ACC112 (cell line): ENCODE results near the gene EXD2.

Experiments
- H2AFZ ChIP-seq: fragments of 200-600 bp; sonication (generic); one replicate; pipeline ENCODE4 v1.6.0; 2017; ENCODE audit warnings: antibody characterized with exemption, low read length; ENCODE audit not compliant: unreplicated experiment
- H3K27ac ChIP-seq: fragments of 200-600 bp; sonication (generic); 2 replicates; pipeline ENCODE4 v1.5.1; 2014; ENCODE audit warnings: low read depth, mild to moderate bottlenecking, antibody characterized with exemption, low read length, moderate library complexity
- H3K27me3 ChIP-seq: fragments of 200-600 bp; sonication (generic); 2 replicates; pipeline ENCODE4 v1.6.1; 2014; ENCODE audit warnings: mild to moderate bottlenecking, antibody characterized with exemption, low read length, moderate library complexity, mixed read lengths; ENCODE audit not compliant: insufficient read depth
- H3K36me3 ChIP-seq: fragments of 200-600 bp; sonication (generic); 2 replicates; pipeline ENCODE4 v1.6.1; 2016; ENCODE audit warnings: mild to moderate bottlenecking, antibody characterized with exemption, low read length, moderate library complexity, mixed read lengths; ENCODE audit not compliant: insufficient read depth
- H3K4me1 ChIP-seq: fragments of 200-600 bp; sonication (generic); one replicate; pipeline ENCODE4 v1.6.1; 2016; ENCODE audit warnings: low read length, mixed read lengths; ENCODE audit not compliant: insufficient read depth, unreplicated experiment, control insufficient read depth
- H3K4me3 ChIP-seq: fragments of 200-600 bp; sonication (generic); 2 replicates; pipeline ENCODE4 v1.5.1; 2014; ENCODE audit warnings: mild to moderate bottlenecking, low read depth, low read length
- H3K79me2 ChIP-seq: fragments of 200-600 bp; sonication (generic); one replicate; pipeline ENCODE4 v1.6.0; 2016; ENCODE audit warnings: low read length; ENCODE audit not compliant: control insufficient read depth, unreplicated experiment, insufficient read depth

The EXD2 gene

DNA sequence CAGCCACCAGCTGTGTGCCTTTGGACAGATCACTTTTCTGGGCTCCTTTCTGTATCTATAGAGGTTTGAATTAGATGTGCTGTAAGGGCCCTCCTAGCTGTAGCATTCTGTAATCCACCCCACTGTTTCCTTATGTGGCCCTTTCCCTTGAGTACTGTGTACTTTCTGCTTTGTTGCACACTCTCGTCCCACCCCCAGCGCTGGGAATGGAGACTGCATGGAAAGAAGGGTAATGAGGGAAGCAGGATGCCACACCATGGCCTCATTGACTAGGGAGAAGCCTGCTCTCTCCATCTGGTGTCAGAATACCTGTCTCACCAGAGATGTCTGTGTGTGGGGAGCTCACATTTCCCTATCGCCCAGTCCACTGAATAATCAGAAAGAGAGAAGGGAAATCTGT lies 55.0 kb downstream of the EXD2 start:
- Histone ChIP-seq H3K27me3 (no peaks in the 10 kb centered on the region), H3K27ac (no peak overlapping the region), H3K4me1 (peaks cover 3% of the 10 kb centered on the region), H3K4me3 (no peak overlapping the region), H2AFZ (no peak overlapping the region), H3K79me2 (no peaks in the 10 kb centered on the region), H3K36me3 (no peaks in the 10 kb centered on the region)

DNA sequence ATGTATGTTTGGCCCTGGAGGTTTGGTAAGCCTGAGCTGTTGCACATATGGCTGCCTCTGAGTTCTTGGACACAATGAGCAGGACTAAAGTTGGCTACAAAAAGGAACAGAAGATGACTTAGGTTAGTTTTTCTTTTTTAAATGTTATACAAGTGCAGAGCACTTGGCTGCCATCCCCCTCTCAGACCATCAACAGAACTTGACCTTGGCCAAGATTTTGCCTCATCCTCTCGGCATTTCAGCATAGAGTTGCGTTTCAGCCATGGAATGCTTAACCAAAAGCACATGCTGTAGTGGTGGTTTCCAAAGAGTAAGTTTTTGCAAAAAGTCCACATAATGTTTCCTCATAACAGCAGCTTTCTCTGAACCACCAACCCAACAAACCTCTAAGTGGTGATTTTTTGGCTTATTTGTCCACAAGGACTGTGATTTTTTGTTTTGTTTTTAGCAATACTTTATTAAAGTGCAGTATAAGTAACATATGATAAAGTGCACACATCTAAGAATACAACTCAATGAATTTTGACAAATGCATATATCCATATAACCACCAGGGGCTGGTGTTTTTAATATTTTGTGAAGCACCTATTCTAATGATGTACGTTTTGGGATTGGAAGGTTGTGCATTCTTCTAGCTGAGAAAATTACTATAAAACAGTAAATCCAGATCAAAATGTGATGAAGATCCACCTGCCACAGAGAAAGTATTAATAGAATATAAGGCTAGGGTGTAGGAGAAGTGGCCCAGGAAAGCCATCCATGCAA lies 56.6 kb downstream of the EXD2 start:
- Histone ChIP-seq H3K27ac (no peak overlapping the region), H3K27me3 (no peaks in the 10 kb centered on the region), H3K36me3 (no peaks in the 10 kb centered on the region), H3K4me1 (peaks cover 1% of the 10 kb centered on the region), H2AFZ (no peak overlapping the region), H3K79me2 (no peaks in the 10 kb centered on the region), H3K4me3 (no peak overlapping the region)

DNA sequence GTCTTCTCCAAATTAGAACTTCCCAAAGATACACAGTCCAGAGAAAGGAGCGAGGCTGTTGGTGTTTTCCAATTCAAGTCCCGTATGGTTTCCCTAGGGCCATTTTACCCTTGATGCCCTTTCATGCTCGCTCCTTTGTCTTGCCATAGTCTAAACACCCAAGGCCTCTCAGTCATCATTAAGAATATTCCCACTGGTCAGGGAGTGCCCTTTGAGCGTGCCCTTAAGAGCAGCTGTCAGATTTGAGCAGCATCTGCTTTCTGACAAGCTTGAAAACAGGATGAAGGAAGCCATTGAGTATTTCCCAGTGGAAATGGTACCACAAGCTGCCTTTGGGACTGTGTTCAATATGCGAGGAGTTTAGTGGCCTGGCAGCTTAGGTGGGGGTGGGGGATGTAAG lies 58.3 kb downstream of the EXD2 start:
- Histone ChIP-seq H3K27ac (no peak overlapping the region), H3K4me1 (no peaks in the 10 kb centered on the region), H3K36me3 (no peaks in the 10 kb centered on the region), H3K79me2 (no peaks in the 10 kb centered on the region), H2AFZ (no peak overlapping the region), H3K27me3 (no peaks in the 10 kb centered on the region), H3K4me3 (no peak overlapping the region)

DNA sequence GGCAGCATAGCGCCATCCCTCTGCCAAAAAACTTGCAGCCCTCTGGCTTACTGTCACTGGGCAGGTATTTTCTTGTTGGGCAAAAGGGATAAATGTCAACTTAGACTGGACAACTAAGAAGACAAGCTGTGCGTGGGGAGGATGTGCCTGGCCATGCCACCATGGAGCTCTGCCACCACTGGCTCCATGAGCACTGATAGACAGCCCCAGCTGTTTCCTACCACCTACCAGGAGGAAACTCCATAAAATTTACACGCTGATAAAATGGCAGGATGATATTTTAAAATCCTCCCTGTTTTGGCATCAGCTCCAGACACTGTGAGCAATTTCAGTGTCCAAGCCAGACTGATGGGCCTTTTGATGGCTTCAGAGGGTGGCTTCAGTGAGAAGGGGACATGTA lies 61.6 kb downstream of the EXD2 start:
- no peaks in the 10 kb centered on the region for H3K79me2 ChIP-seq
- H3K4me3 ChIP-seq = no peak overlapping the region
- H2AFZ ChIP-seq = no peak overlapping the region
- no peaks in the 10 kb centered on the region for H3K36me3 ChIP-seq
- no peaks in the 10 kb centered on the region for H3K4me1 ChIP-seq
- H3K27ac ChIP-seq = no peak overlapping the region
- H3K27me3 ChIP-seq = peaks cover 14% of the 10 kb centered on the region

DNA sequence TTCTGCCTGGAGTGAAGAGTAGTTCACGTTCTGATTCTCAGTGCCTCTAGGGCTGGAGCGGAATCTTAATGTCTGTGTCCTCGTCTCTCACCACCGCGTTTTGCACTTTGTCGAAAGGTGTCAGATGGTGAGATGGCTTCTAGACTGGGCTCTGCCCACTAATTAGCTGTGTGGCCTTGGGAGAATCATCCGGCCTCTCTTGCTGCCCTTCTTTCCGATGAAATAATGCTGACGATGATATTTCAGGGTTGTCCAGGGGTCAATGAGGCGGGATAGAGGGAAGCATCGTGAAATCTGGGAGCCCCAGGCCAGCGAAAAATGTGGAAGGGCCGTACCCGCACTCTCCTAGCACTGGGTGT lies 67.8 kb downstream of the EXD2 start:
- peaks cover 52% of the 10 kb centered on the region for H3K27me3 ChIP-seq
- no peak overlapping the region for H2AFZ ChIP-seq
- no peaks in the 10 kb centered on the region for H3K79me2 ChIP-seq
- peaks cover 33% of the 10 kb centered on the region for H3K4me1 ChIP-seq
- H3K4me3 ChIP-seq = peak overlapping the region; percentile 79
- no peak overlapping the region for H3K27ac ChIP-seq
- no peaks in the 10 kb centered on the region for H3K36me3 ChIP-seq

DNA sequence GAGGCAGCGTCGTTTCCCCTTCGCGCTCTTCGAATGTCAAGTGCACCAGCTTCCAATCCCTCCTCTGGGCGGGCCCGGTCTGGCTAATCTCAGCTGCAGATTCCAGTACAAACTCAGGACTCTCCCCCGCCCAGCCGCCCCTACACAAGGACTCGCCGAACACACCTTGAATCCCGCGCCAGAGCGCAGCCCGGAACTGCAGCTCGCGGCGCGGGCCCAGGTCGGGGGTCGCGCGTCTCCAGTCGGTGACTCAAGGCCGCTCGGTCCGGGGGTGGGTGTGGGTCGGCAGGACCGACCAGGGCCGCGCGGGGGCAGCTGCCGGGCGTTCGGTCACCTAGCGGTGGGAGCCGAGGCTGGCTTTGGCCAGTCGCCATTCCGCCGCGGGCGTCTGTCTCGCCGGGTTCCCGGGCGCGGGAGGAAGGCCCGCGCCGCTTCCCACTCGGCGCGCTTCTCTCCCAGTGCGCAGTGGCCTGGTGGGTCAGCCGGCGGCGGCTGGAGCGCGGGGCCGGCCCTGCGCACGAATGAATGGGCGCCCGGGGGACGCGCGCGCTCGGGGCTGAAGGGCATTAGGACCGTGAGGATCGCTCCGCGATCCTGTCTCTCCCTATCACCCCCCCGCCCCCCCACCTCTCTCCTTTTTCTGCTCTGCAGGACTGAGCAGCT lies 68.4 kb downstream of the EXD2 start, which contains the start of gene GALNT16:
TSS of gene GALNT16 (plus strand) at position 632 of the 663 bp plus-strand sequence. CDS start 133 bp downstream, outside the sequence.
- peak within 1 kb of the TSS; percentile 79 for H3K4me3 ChIP-seq
- no peaks in the 10 kb centered on the region for H3K36me3 ChIP-seq
- peaks cover 52% of the 10 kb centered on the region for H3K27me3 ChIP-seq

DNA sequence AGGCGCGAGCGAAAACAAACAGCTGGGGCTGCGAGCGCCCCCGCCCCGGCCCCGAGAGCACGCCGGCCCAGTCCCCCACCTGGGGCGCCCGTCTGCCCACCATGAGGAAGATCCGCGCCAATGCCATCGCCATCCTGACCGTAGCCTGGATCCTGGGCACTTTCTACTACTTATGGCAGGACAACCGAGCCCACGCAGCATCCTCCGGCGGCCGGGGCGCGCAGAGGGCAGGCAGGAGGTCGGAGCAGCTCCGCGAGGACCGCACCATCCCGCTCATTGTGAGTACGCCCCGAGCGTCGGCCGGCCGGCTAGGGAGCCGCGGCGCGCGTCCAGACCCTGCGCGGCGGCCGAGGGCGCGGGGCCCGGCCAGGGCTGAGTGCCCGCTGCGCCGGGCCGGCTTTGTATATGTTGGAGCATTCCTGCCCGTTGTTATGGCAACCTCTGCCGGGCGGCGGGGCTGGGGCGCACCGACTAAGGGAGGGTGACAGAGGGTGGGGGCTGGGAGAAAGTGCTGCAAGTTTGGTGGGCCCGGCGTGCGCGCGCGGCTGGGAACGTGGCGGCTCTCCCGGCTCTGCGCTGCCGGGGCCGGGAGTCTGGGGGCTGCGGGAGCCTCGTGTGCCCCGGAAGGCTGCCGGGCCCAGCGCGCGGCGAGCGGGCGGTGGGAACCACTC lies 69.0 kb downstream of the EXD2 start:
- peaks cover 34% of the 10 kb centered on the region for H3K4me1 ChIP-seq
- H3K4me3 ChIP-seq = peak overlapping the region; percentile 79
- no peaks in the 10 kb centered on the region for H3K36me3 ChIP-seq
- H3K27me3 ChIP-seq = peaks cover 48% of the 10 kb centered on the region
- H3K27ac ChIP-seq = no peak overlapping the region
- H3K79me2 ChIP-seq = no peaks in the 10 kb centered on the region
- no peak overlapping the region for H2AFZ ChIP-seq

More for the DNA sequence above, 68.4 kb downstream of the EXD2 start, which contains the start of gene GALNT16:
- Histone ChIP-seq H3K27ac (no peak within 1 kb of the TSS), H2AFZ (peak within 1 kb of the TSS; percentile 29), H3K79me2 (no peaks in the 10 kb centered on the region), H3K4me1 (peaks cover 34% of the 10 kb centered on the region)

DNA sequence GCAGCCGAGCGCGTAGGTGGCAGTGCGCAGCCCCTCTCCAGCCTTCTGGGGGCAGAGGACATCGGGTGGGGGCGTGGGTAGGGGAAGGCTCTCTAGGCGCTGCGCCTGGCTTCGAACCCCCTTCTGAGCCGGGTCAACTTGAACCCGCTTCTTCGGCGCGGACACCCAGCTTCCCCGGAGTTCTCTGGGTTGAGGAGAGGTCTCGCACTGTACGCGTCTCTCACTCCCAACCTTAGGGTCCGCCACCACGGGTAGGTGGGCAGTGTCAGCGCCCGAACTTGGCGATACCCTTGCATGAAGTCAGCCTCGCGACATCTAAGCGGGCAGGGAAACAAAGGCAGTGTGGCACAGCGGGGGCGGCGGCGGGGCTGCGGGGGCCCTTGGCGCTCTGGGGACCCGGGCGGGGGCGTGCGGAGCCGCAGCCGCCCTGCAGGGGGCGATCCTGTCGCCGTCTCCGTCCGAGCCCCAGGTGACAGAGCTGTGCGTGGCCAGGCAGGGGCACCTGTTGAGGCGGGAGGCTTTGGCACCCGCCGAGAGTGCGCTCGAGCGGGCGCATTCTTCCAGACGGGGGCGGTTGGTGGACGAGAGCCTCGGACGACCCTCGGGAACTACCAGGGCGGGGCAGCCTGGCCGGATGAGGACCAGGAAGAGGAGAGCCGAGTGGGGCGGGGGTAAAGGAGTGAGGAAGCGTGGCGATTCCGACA lies 69.7 kb downstream of the EXD2 start:
- no peak overlapping the region for H2AFZ ChIP-seq
- no peak overlapping the region for H3K27ac ChIP-seq
- H3K4me3 ChIP-seq = peak overlapping the region; percentile 79
- no peaks in the 10 kb centered on the region for H3K79me2 ChIP-seq
- H3K4me1 ChIP-seq = peaks cover 34% of the 10 kb centered on the region
- H3K36me3 ChIP-seq = no peaks in the 10 kb centered on the region
- peaks cover 46% of the 10 kb centered on the region for H3K27me3 ChIP-seq

DNA sequence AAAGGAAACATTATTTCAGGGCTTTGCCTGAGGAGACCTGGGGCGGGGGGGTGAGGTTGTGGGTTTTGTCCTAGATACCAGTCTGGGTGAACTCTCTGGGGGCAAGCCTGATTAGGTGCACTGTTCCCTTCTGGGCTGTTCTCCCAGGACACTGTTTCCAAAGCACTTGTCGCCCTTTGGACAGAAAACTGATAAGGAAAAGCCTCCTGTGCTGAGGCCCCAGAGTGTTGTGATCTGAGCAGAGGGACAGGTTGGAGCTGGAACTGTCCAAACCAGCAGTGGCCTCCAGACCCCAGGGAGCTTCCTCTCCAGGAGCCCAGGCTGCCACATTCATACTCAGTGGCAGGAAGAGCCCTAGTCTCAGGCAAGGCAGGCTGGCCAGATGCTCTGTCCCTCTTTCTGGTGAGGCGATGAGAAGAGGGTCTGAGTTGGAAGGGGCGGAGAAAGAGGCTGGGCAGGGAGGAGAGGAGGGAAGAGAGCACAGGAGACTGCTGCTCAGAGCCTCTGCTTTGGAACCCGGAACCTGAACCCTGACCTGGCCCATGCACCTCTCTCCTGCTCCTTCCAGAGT lies 70.5 kb downstream of the EXD2 start:
- Histone ChIP-seq H3K27me3 (peaks cover 45% of the 10 kb centered on the region), H3K4me3 (no peak overlapping the region), H2AFZ (no peak overlapping the region)

DNA sequence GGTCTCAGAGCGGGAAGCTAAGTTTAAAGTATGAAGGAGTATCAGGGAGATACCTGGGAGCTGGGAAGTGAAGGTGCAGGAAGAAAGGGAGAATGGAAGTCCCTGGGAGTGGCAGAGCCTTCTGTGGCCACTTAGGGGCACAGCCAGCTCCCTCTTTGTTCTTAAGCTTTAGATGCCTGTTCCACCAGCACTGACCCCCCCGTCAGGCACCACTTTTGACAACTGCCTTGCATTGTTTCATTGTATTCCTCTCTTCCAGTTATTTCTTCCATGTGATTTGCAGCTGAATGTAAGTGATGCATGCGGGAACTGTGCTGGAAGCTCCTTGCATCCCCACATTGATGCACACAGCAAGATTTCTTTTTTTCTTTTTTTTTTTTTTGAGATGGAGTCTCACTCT lies 71.2 kb downstream of the EXD2 start:
- H3K27ac ChIP-seq = no peak overlapping the region
- peaks cover 40% of the 10 kb centered on the region for H3K27me3 ChIP-seq
- H2AFZ ChIP-seq = no peak overlapping the region
- H3K4me3 ChIP-seq = no peak overlapping the region
- no peaks in the 10 kb centered on the region for H3K36me3 ChIP-seq
- H3K79me2 ChIP-seq = no peaks in the 10 kb centered on the region
- H3K4me1 ChIP-seq = peaks cover 35% of the 10 kb centered on the region

More for the DNA sequence above, 70.5 kb downstream of the EXD2 start:
- Histone ChIP-seq H3K27ac (no peak overlapping the region), H3K79me2 (no peaks in the 10 kb centered on the region), H3K36me3 (no peaks in the 10 kb centered on the region), H3K4me1 (peaks cover 34% of the 10 kb centered on the region)
